ENCODE data around the gene C1QL4.

GRCh38 chr12:49309386-49309785 lies 27.6 kb downstream of the C1QL4 start:
- TF ChIP-seq CTCF (IDR thresholded peaks at IDR 0.05) (no peak), POLR2A (IDR thresholded peaks at IDR 0.05) (no peak)

All from heart left ventricle (tissue), 13 donors.